GM19351 (cell line): Measurements from ENCODE around the gene SLC66A2.

ENCODE experiments used
- ATAC-seq: cut with Tn5 transposase; IDR thresholded peaks from one replicate; pipeline ENCODE4 v1.9.1; 2021; ENCODE audit warnings: mild to moderate bottlenecking, moderate library complexity; ENCODE audit not compliant: unreplicated experiment

SLC66A2 gene

GRCh38 chr18:79904357-79905147 lies 46.9 kb downstream of the SLC66A2 start:
- no peak for ATAC-seq

GRCh38 chr18:79903787-79904356 lies 47.6 kb downstream of the SLC66A2 start:
- no peak for ATAC-seq

- ATAC-seq: no peak
Observed at GRCh38 chr18:79903071-79903635, 48.3 kb downstream of the SLC66A2 start.

GRCh38 chr18:79902640-79903039 lies 48.8 kb downstream of the SLC66A2 start:
- no peak for ATAC-seq

- no peak for ATAC-seq
Observed at GRCh38 chr18:79902075-79902474, 49.4 kb downstream of the SLC66A2 start.

- ATAC-seq: no peak
Observed at GRCh38 chr18:79901665-79902064, 49.8 kb downstream of the SLC66A2 start.

GRCh38 chr18:79900610-79901570 lies 50.6 kb downstream of the SLC66A2 start:
- no peak for ATAC-seq

GRCh38 chr18:79899609-79900445 lies 51.6 kb downstream of the SLC66A2 start:
- ATAC-seq: no peak

GRCh38 chr18:79898952-79899608 lies 52.4 kb downstream of the SLC66A2 start:
- ATAC-seq: no peak

- no peak for ATAC-seq
Observed at GRCh38 chr18:79897940-79898625, 53.4 kb downstream of the SLC66A2 start.

GRCh38 chr18:79896738-79897137 lies 54.7 kb downstream of the SLC66A2 start:
- ATAC-seq: no peak

GRCh38 chr18:79890674-79891073 lies 60.8 kb downstream of the SLC66A2 start:
- no peak for ATAC-seq

- ATAC-seq: no peak
Observed at GRCh38 chr18:79889569-79889968, 61.9 kb downstream of the SLC66A2 start.

- no peak for ATAC-seq
Observed at GRCh38 chr18:79888016-79888415, 63.4 kb downstream of the SLC66A2 start.

- ATAC-seq: no peak
Observed at GRCh38 chr18:79887181-79888000, 64.1 kb downstream of the SLC66A2 start.

GRCh38 chr18:79884963-79885728 lies 66.3 kb downstream of the SLC66A2 start:
- no peak for ATAC-seq

- no peak for ATAC-seq
Observed at GRCh38 chr18:79884294-79884962, 67.0 kb downstream of the SLC66A2 start.
